ENCODE measurements around the gene SCRN1. TPM values are rescaled to one million over a fixed set of nuclear protein-coding genes. Genes with fewer than 3 reads are reported as not detected.

SCRN1 gene
- total RNA-seq, 2 donors from 2014 or later = 9.6 to 13.4 TPM

GRCh38 chr7:29946428-29947186 is 43.0 kb downstream of the SCRN1 start:
- ATAC-seq = no peak

GRCh38 chr7:29945259-29945809 is 44.3 kb downstream of the SCRN1 start:
- DNase-seq = peak in 1 of 2 donors; percentile 16
- ATAC-seq = peak; percentile 95
- intact Hi-C loops (cut with DNase I, micrococcal nuclease) = no loop called here

More at GRCh38 chr7:29946428-29947186, 43.0 kb downstream of the SCRN1 start:
- DNase-seq = no peak
- intact Hi-C loops (cut with DNase I, micrococcal nuclease) = no loop called here

- ATAC-seq (peak; percentile 51), DNase-seq (no peak)
- intact Hi-C loops (cut with DNase I, micrococcal nuclease) = no loop called here
These were observed 49.4 kb downstream of the SCRN1 start for GRCh38 chr7:29940199-29940598.

- no peak for DNase-seq
- intact Hi-C loops (cut with DNase I, micrococcal nuclease) = no loop called here
- ATAC-seq = no peak
These were observed 52.5 kb downstream of the SCRN1 start for GRCh38 chr7:29937132-29937531.

- intact Hi-C loops (cut with DNase I, micrococcal nuclease) = no loop called here
- no peak for ATAC-seq
- no peak for DNase-seq
These were observed 54.5 kb downstream of the SCRN1 start for GRCh38 chr7:29935111-29935510.

GRCh38 chr7:29929018-29929807 is 60.4 kb downstream of the SCRN1 start:
- intact Hi-C loops (cut with DNase I, micrococcal nuclease) = loop anchor here in 1 of 2 donors (10.0 kb wide), 1 partner anchor 294 kb away; no protein-coding TSS in a partner anchor
- DNase-seq = peak in 1 of 2 donors; percentile 24
- ATAC-seq = peak; percentile 34

GRCh38 chr7:29926741-29927140 is 62.9 kb downstream of the SCRN1 start:
- intact Hi-C loops (cut with DNase I, micrococcal nuclease) = loop anchor here in 1 of 2 donors (10.0 kb wide), 1 partner anchor 292 kb away; no protein-coding TSS in a partner anchor

GRCh38 chr7:29926216-29926615 is 63.4 kb downstream of the SCRN1 start:
- ATAC-seq = no peak
- DNase-seq = no peak
- intact Hi-C loops (cut with DNase I, micrococcal nuclease) = loop anchor here in 1 of 2 donors (10.0 kb wide), 1 partner anchor 291 kb away; no protein-coding TSS in a partner anchor

More at GRCh38 chr7:29926741-29927140, 62.9 kb downstream of the SCRN1 start:
- ATAC-seq = peak; percentile 45
- no peak for DNase-seq

- intact Hi-C loops (cut with DNase I, micrococcal nuclease) = loop anchor here in 1 of 2 donors (10.0 kb wide), 1 partner anchor 290 kb away; no protein-coding TSS in a partner anchor
- no peak for ATAC-seq
- no peak for DNase-seq
These were observed 64.9 kb downstream of the SCRN1 start for GRCh38 chr7:29924684-29925083.

GRCh38 chr7:29924006-29924405 is 65.6 kb downstream of the SCRN1 start:
- DNase-seq = no peak
- intact Hi-C loops (cut with DNase I, micrococcal nuclease) = loop anchor here in 1 of 2 donors (10.0 kb wide), 1 partner anchor 289 kb away; no protein-coding TSS in a partner anchor
- ATAC-seq = no peak

- intact Hi-C loops (cut with DNase I, micrococcal nuclease) = loop anchor here in 1 of 2 donors (10.0 kb wide), 1 partner anchor 288 kb away; no protein-coding TSS in a partner anchor
- DNase-seq (no peak), ATAC-seq (no peak)
These were observed 66.5 kb downstream of the SCRN1 start for GRCh38 chr7:29922921-29923700.

GRCh38 chr7:29921404-29922010 is 68.1 kb downstream of the SCRN1 start:
- DNase-seq = peak in 1 of 2 donors; percentile 26
- intact Hi-C loops (cut with DNase I, micrococcal nuclease) = loop anchor here in 1 of 2 donors (10.0 kb wide), 1 partner anchor 287 kb away; no protein-coding TSS in a partner anchor
- peak; percentile 79 for ATAC-seq

GRCh38 chr7:29920491-29920890 is 69.1 kb downstream of the SCRN1 start:
- no peak for DNase-seq
- no peak for ATAC-seq
- intact Hi-C loops (cut with DNase I, micrococcal nuclease) = loop anchor here in 1 of 2 donors (10.0 kb wide), 1 partner anchor 286 kb away; no protein-coding TSS in a partner anchor

- intact Hi-C loops (cut with DNase I, micrococcal nuclease) = loop anchor here in 1 of 2 donors (10.0 kb wide), 2 partner anchors 165 to 285 kb away; no protein-coding TSS in a partner anchor
- DNase-seq (no peak), ATAC-seq (no peak)
These were observed 69.8 kb downstream of the SCRN1 start for GRCh38 chr7:29919790-29920189.

GRCh38 chr7:29918850-29919249 is 70.8 kb downstream of the SCRN1 start:
- ATAC-seq = no peak
- intact Hi-C loops (cut with DNase I, micrococcal nuclease) = loop anchor here in 1 of 2 donors (10.0 kb wide), 1 partner anchor 164 kb away; no protein-coding TSS in a partner anchor
- DNase-seq = no peak

- intact Hi-C loops (cut with DNase I, micrococcal nuclease) = loop anchor here in 1 of 2 donors (10.0 kb wide), 1 partner anchor 163 kb away; no protein-coding TSS in a partner anchor
- ATAC-seq (no peak), DNase-seq (no peak)
These were observed 72.0 kb downstream of the SCRN1 start for GRCh38 chr7:29917641-29918040.

- no peak for DNase-seq
- ATAC-seq = no peak
- intact Hi-C loops (cut with DNase I, micrococcal nuclease) = loop anchor here in 1 of 2 donors (10.0 kb wide), 1 partner anchor 161 kb away; no protein-coding TSS in a partner anchor
These were observed 74.0 kb downstream of the SCRN1 start for GRCh38 chr7:29915481-29916215.

Measured in left colon (tissue), 2 donors.